ENCODE measurements around the gene IL5.
A peak's percentile ranks its signal among the peaks of the same experiment; 100 is the strongest.

GRCh38 chr5:132556763-132557477 lies 13.6 kb upstream of the IL5 start, which contains the start of gene RAD50:
- TF ChIP-seq POLR2A (IDR thresholded peaks at IDR 0.05), result peak in 1 of 2 donors; percentile 73
- TF ChIP-seq CTCF (IDR thresholded peaks at IDR 0.05), result no peak
